ENCODE data around the gene SND1.

The SND1 gene

DNA sequence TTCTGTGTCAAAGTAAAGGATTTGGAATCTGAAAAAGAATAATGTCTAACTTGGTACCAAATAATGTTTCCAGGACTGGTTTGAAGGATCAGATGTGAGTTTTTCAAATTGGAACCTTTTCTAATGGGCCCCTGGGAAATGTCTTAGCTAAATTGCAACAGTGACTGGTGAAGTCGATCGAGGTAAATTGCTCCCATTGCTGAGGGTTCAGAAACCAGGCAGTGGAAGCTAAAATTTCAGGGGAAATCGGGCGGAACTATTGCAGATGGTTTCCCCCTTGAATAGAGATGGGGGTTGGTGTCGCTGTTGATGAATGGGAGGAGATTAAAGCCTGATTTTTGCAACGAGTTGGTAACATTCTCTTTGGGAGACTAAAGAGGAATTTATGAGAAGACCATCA lies 112.7 kb downstream of the SND1 start:
- no peak for FAIRE-seq
- DNase-seq (ENCODE audit: insufficient read length, low spot score) = no peak
- TF ChIP-seq, protein P1, sequence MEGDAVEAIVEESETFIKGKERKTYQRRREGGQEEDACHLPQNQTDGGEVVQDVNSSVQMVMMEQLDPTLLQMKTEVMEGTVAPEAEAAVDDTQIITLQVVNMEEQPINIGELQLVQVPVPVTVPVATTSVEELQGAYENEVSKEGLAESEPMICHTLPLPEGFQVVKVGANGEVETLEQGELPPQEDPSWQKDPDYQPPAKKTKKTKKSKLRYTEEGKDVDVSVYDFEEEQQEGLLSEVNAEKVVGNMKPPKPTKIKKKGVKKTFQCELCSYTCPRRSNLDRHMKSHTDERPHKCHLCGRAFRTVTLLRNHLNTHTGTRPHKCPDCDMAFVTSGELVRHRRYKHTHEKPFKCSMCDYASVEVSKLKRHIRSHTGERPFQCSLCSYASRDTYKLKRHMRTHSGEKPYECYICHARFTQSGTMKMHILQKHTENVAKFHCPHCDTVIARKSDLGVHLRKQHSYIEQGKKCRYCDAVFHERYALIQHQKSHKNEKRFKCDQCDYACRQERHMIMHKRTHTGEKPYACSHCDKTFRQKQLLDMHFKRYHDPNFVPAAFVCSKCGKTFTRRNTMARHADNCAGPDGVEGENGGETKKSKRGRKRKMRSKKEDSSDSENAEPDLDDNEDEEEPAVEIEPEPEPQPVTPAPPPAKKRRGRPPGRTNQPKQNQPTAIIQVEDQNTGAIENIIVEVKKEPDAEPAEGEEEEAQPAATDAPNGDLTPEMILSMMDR (IDR thresholded peaks at IDR 0.05; ENCODE audit: insufficient read depth, missing control alignments) = no peak

DNA sequence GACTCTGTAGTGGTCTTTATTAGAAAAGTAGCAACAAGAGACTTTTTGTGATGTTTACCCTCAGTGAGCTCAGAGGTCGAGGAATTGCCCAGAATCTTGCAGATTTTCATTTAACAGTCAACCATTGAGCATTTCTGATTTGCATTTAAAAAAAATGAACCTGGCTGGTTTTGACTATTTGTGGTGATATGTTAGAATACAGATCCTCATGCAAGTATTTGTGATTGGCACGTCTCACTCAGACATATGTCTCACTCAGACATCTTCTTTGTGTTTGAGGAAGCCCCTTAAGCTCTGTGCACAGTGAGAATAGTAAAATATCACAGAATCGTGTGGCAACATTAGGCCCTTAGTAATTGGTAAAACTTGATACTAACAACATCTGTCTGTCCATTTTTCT lies 113.2 kb downstream of the SND1 start:
- TF ChIP-seq, protein P1 (IDR thresholded peaks at IDR 0.05; ENCODE audit: insufficient read depth, missing control alignments) = no peak
- FAIRE-seq (no peak), DNase-seq (ENCODE audit: insufficient read length, low spot score) (no peak)

DNA sequence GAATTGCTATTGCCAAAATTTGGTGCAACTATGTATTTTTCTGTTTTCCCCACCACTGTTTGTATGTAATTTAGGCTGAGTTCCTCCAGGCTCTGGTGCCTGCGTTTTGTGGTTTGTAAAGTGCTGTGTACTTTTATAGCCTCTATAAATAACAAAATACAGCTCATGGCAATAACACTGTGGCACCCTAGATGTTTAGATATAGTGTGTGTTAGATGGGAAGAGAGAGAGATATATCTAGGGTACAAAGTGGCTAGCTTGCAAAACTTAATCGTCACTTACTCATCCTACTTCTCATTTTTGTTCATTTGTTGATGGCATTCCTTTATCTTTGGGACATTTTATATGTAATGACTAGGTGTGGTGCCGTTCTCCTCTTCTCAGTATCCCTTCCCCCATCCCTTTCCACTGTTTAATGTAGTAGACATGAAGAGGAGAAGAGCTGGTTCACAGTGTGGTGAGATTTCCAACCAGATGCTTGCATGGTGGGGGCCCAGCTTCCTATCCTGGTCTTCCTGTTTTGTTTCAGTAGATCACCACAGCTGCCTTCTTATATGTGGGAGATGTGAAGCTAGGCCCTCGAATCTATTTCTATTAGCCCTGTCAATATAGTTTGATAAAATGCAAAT lies 115.0 kb downstream of the SND1 start:
- FAIRE-seq (no peak), DNase-seq (ENCODE audit: insufficient read length, low spot score) (no peak)
- TF ChIP-seq, protein P1 (IDR thresholded peaks at IDR 0.05; ENCODE audit: insufficient read depth, missing control alignments) = no peak

DNA sequence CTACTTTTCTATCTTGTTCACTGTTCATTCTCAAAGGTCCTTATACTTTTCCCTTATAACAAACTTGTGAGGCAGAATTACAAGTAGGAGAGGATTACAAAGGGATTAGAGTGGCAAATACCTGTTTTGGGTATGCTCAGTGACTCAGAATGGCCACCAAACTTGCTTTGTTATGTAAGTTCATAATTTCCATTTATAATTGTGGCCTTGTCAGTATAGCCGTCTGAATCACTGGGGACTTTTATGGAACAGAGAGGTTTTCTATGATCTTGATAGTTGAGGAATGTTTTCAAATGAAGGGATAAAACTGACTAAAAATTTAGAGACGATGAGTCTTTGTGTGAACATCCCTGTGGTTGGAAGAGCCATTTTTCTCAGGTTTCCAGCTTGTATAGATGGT lies 116.2 kb downstream of the SND1 start:
- TF ChIP-seq, protein P1 (IDR thresholded peaks at IDR 0.05; ENCODE audit: insufficient read depth, missing control alignments) = no peak
- no peak for DNase-seq (ENCODE audit: insufficient read length, low spot score)

DNA sequence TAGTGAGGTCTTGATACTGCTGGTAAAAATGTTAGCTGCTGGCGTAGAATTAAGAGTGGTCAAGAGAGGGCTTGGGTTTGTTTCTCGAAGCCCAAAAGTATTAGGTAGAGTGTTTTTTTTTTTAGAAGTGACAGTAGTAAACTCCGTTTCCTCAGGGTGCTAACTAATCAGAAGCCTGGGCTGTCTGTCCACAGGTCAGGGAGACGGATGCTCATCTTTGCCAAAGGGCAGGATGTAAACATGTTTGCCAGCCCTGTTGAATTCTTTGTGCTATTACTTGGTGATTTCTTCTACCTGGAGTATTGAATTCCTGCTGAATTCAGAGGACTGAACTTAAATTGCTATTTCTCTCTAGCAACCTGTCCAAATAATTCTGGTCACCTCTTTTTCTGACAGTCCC lies 117.1 kb downstream of the SND1 start:
- no peak for FAIRE-seq
- DNase-seq (ENCODE audit: insufficient read length, low spot score) = no peak
- TF ChIP-seq, protein P1 (IDR thresholded peaks at IDR 0.05; ENCODE audit: insufficient read depth, missing control alignments) = no peak

More for the DNA sequence above, 116.2 kb downstream of the SND1 start:
- FAIRE-seq = no peak

DNA sequence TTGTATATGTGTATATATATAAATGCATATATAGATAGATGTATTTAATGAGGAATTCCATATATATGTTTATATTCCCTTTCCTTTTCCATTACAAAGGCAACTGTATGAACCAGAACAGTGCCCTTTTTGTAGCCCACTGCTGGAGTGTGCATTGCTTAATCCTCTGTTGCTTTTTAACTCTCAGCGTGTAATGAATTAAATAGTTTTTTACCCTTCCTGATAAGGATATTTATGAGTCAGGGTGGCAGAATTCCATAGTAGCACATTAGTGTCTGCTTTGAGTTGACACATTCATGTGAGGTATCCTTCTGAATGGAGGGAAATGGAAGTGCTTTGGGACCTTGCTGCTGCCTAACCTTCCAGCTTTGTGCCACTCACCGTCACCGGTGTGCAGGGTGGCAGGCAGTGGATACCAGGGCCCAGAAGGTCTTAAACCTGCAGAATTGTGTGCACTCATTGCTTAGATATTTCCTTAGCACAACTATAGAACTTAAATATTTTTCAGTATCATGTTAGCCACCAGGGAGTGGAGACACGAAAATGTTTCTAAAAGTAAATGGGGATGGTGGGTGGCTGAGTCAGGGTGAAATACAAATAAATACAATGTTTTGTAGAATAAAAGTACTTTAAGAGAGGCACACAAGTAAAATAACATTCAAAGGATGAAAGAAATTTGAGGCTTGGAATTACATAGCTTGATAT lies 117.9 kb downstream of the SND1 start:
- DNase-seq (ENCODE audit: insufficient read length, low spot score) (no peak), FAIRE-seq (no peak)
- TF ChIP-seq, protein P1 (IDR thresholded peaks at IDR 0.05; ENCODE audit: insufficient read depth, missing control alignments) = no peak

DNA sequence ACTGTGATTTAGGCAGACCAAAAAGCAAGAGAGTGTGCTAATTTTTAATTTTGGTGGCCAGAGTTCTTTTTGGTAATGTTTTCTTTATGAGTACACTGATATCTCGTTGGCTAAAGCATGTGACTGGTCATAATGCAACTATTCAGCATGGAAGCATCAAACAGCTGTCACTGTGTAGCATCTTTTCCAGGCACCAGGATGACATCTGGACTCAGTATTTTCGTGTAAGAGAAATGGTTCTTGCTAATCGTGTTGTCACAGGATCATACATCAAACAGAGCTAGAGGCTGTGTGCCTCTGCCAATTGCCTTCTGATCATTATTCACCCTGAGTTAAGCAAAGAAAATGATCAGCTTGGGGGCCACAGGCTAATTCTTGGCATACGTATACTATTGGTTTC lies 118.9 kb downstream of the SND1 start:
- no peak for DNase-seq (ENCODE audit: insufficient read length, low spot score)
- no peak for FAIRE-seq
- TF ChIP-seq, protein P1 (IDR thresholded peaks at IDR 0.05; ENCODE audit: insufficient read depth, missing control alignments) = no peak

All from D721Med (cell line).